ENCODE data around the gene FAM136A. TPM values are rescaled to one million over a fixed set of nuclear protein-coding genes. Genes with fewer than 3 reads are reported as not detected.

The FAM136A gene
- total and polyA plus RNA-seq, 2 of the 13 experiments (the other 11 are each of a cell fraction or from before 2014, with no cell fraction given), result 77.8 to 126 TPM

- TF ChIP-seq NFKB2 (CRISPR knock-in tag; IDR thresholded peaks at IDR 0.05; ENCODE audit: borderline replicate concordance) (peak; percentile 97), ZFYVE20 (CRISPR knock-in tag; IDR thresholded peaks at IDR 0.05; ENCODE audit: borderline replicate concordance, low read depth) (peak; percentile 50; the same call in 1 of the 2 replicates), MYPOP (CRISPR knock-in tag; IDR thresholded peaks at IDR 0.05) (peak; percentile 81), KMT2B (CRISPR knock-in tag; IDR thresholded peaks at IDR 0.05) (peak; percentile 73), ZNF557 (CRISPR knock-in tag; IDR thresholded peaks at IDR 0.05) (no peak), POLR2A (IDR thresholded peaks at IDR 0.05; ENCODE audit: insufficient read depth in 1 of 2, low read depth in 2 of 2, low read length in 2 of 2) (peak; percentile 92 to 96), ZNF512B (CRISPR knock-in tag; IDR thresholded peaks at IDR 0.05; ENCODE audit: borderline replicate concordance) (peak; percentile 93; the same call in 1 of the 2 replicates), ZNF782 (CRISPR knock-in tag; IDR thresholded peaks at IDR 0.05; ENCODE audit: borderline replicate concordance) (peak; percentile 84), ZNF34 (CRISPR knock-in tag; IDR thresholded peaks at IDR 0.05; ENCODE audit: borderline replicate concordance) (peak; percentile 81; the same call in 1 of the 2 replicates), ZBTB21 (CRISPR knock-in tag; IDR thresholded peaks at IDR 0.05) (no peak), ISL2 (CRISPR knock-in tag; IDR thresholded peaks at IDR 0.05) (no peak; the same call in 1 of the 2 replicates), ZNF280D (CRISPR knock-in tag; IDR thresholded peaks at IDR 0.05) (peak; percentile 91), ZFAT (CRISPR knock-in tag; conservative IDR thresholded peaks at IDR 0.05) (0 out of 2 replicates have a peak, but pooled peaks have one; percentile 70), ZNF691 (CRISPR knock-in tag; IDR thresholded peaks at IDR 0.05; ENCODE audit: borderline replicate concordance, low read depth) (0 out of 2 replicates have a peak, but pooled peaks have one; percentile 21), ZNF781 (CRISPR knock-in tag; IDR thresholded peaks at IDR 0.05; ENCODE audit: borderline replicate concordance, not compliant biosample characterization) (peak; percentile 82), ZNF343 (CRISPR knock-in tag; IDR thresholded peaks at IDR 0.05) (peak; percentile 83), NCOR1 (IDR thresholded peaks at IDR 0.05; ENCODE audit: borderline replicate concordance, low read length) (peak; percentile 51; the same call in 1 of the 2 replicates), ZNF280B (CRISPR knock-in tag; IDR thresholded peaks at IDR 0.05; ENCODE audit: borderline replicate concordance) (peak; percentile 74; the same call in 1 of the 2 replicates)
These were observed at the start of gene FAM136A (continued) for GRCh38 chr2:70301344-70302194.

All from HepG2 (cell line).